Epithelial cell of esophagus (primary cell): Measurements from ENCODE around the gene GXYLT2.

Experiments used
- DNase-seq: peaks from one replicate; pipeline ENCODE4 v3.0.0; 2010; ENCODE audit warnings: low read depth
- H3K4me3 ChIP-seq: 2 replicates; pipeline ENCODE4 v1.5.1; 2011; ENCODE audit warnings: mild to moderate bottlenecking, low read length, control low read depth
- CTCF ChIP-seq: IDR thresholded peaks from 2 replicates; pipeline ENCODE4 v1.5.1; 2011; ENCODE audit warnings: low read depth, mild to moderate bottlenecking, low read length, control low read depth, inconsistent platforms; ENCODE audit not compliant: insufficient read depth; ENCODE audit errors: missing control alignments

Gene GXYLT2

GRCh38 chr3:72888546-72889309, 882 bp downstream of the GXYLT2 start:
- TF ChIP-seq CTCF: no peak
- DNase-seq: no peak
- peak overlapping the region; percentile 43 for H3K4me3 ChIP-seq

GRCh38 chr3:72889310-72890165, 1.7 kb downstream of the GXYLT2 start:
- no peak for DNase-seq
- no peak overlapping the region for H3K4me3 ChIP-seq
- no peak for TF ChIP-seq CTCF

GRCh38 chr3:72890166-72890925, 2.5 kb downstream of the GXYLT2 start:
- DNase-seq: peak; percentile 14
- H3K4me3 ChIP-seq: no peak overlapping the region
- TF ChIP-seq CTCF: no peak

GRCh38 chr3:72891053-72891855, 3.4 kb downstream of the GXYLT2 start:
- no peak for TF ChIP-seq CTCF
- DNase-seq: peak; percentile 36
- H3K4me3 ChIP-seq: no peak overlapping the region

GRCh38 chr3:72892081-72892775, 4.4 kb downstream of the GXYLT2 start:
- DNase-seq: peak; percentile 87
- TF ChIP-seq CTCF: no peak
- no peak overlapping the region for H3K4me3 ChIP-seq

GRCh38 chr3:72892870-72893269, 5.0 kb downstream of the GXYLT2 start:
- no peak for DNase-seq

More at GRCh38 chr3:72892870-72893269, 5.0 kb downstream of the GXYLT2 start:
- TF ChIP-seq CTCF: no peak
- H3K4me3 ChIP-seq: no peak overlapping the region
